DMS 273 (cell line): Measurements from ENCODE around the gene ACBD6.

Experiments used
- DNase-seq: peaks from one replicate; lab custom pipeline; 2025; ENCODE audit not compliant: unreplicated experiment; lab: John Stamatoyannopoulos, UW

ACBD6 gene

DNA sequence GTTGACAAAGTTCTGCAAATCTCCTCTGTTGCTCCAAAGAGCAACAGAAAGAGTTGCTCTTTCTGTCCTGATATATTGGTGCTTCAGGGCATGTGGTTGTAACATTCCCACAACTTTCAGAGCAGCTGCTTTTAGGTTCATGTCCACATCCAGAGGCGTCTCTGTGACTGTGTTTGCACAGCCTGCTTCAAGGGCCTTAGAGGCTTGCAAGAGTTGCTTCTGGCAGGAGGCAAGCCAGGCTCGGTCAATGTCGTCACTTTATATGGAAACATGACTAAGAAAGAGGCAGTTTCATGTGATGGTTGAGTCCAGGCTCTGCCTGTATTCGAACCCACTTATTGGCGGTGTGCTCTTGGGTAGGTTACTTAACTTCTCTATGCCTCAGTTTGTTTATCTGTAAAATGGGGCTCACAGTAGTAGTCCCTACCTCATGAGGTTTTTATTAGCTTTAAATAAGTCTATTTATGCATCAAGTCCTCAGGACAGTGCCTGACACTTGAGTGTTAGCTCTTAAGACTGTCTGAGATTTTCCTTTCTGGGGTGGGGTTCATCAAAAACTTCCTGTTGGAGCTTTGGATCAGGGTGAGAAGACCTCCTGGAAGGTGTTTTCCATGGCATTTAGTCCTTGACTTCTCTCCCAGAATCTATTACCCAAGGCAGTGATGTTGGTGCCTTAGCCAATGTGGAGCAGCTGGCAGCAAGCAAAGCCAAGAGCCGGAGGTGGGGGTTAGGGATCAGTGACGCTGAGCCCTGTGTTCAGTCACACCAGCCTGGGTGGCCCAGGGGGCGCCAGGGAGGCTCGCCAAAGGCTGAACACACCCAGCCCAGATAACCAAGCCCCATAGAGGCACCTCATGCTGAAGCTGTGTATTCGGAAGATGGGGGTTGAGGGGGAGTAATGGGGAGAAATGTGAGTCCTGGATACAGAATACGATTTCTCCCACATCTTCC lies 253.4 kb downstream of the ACBD6 start:
- DNase-seq, result peak; percentile 91

DNA sequence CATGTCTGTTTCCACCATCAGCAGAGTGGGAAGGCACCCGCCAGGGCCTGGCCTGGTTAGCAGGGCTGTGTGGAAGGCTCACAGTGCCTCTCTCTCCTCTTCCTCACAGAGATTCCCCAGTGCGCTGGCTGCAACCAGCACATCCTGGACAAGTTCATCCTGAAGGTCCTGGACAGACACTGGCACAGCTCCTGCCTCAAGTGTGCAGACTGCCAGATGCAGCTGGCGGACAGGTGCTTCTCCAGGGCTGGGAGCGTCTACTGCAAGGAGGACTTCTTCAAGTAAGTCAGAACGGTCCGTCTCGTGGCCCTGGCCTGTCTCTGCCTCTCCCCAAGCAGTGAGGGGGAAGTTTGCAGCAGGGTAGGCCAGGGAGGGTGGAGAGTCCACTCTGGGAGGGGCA lies 254.2 kb downstream of the ACBD6 start:
- DNase-seq, result no peak

DNA sequence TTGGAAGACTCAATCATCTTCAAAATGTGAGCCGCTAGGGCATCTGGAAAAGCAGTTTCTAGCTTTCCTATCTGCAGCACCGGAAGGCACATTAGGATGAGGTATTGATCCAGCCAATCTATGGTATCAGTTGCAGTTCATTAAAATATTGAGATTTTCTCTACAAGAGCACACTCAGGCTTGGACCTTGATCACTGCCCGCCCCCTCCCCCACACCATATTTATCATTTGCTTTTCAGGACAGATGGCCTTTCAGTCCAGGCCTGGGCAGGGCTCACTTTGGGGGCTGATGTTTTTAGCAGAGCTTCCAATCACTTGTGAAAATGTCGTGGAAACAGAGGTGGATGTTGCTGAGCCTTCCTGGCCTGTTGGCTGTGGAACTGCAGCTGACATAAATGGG lies 254.8 kb downstream of the ACBD6 start:
- no peak for DNase-seq

DNA sequence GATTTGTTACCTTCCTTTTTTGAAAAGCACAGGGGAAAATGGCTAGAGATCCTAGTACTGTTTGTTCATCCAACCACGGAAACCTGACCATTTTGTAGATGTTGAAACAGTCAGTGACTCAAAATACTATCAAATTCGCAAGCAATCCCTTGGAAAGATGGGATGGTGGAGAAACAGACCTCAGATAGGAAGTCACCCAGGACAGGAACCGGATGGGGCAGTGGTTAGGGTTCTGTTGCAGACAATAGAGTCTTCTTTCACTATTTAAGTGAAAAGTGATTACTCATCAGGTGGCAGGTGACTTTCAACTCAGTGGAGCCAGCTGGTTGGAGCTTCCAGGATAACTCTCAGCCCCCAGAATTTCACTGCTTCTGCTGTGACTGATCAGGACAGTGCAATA lies 255.3 kb downstream of the ACBD6 start:
- DNase-seq, result no peak

DNA sequence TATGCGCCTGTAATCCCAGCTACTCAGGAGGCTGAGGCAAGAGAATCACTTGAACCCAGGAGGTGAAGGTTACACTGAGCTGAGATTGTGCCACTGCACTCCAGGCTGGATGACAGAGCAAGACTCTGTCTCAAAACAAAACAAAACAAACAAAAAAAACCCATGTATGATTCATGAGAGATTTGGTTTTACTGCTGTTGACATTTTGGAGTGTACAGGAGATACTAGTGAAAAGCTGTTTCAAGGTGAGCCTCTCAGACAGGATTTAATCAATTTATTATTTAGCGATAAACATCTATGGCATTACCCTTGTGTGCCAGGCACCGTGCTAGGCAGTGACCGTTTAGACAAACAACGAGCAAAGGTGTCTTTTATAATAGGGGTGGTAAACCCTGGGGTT lies 255.8 kb downstream of the ACBD6 start:
- DNase-seq, result no peak

DNA sequence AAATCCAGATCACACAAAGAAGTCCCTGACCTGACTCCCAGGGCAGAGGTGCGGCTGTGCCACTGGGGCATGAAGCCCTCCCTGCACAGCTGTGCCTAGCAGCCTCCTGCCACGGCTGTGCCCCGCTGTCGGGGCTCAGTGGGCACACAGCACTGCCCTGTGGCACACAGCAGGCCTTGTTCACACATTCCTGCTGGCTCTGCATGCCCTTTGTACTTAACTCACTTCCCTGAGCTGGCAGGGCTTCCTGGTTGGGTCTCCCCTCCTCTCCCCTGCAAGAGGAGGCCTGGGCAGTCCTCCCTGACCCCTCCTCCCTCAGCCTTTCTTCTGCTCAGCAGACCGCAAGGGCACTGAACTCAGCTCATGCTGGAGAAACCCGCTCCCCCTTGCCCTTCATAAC lies 257.5 kb downstream of the ACBD6 start:
- no peak for DNase-seq

DNA sequence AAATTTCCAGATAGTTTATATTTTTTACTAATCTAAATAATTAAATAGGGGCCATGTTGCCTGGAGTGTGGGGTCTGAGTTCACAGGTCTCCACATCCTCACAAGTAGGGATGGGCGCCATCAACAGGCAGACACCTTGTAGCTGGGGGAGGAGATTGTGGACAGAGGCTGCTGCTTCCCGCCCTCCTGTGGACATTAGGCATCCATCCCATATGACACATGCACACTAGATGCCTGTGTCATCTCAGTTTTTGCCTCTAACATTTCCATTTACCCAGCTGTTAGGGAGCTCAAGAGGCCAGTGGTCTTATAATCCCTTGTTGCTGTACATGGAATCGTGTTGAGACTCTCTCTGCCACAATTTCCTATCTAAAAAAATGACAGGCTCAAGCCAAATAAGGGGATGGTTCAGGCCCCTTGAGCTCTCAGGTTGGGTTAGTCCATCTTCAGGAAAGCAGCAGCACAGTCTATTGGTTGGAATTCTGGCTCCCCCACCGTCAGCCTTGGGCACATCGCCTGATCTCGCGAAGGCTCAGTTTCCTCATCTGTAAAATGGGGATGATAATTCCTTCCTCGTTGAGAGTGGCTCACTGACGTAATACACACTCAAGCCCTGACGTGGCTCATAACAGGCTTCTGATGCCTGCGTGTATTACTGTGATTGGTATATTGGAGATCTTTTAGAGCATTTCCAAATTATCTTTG lies 258.7 kb downstream of the ACBD6 start:
- DNase-seq, result peak; percentile 19

DNA sequence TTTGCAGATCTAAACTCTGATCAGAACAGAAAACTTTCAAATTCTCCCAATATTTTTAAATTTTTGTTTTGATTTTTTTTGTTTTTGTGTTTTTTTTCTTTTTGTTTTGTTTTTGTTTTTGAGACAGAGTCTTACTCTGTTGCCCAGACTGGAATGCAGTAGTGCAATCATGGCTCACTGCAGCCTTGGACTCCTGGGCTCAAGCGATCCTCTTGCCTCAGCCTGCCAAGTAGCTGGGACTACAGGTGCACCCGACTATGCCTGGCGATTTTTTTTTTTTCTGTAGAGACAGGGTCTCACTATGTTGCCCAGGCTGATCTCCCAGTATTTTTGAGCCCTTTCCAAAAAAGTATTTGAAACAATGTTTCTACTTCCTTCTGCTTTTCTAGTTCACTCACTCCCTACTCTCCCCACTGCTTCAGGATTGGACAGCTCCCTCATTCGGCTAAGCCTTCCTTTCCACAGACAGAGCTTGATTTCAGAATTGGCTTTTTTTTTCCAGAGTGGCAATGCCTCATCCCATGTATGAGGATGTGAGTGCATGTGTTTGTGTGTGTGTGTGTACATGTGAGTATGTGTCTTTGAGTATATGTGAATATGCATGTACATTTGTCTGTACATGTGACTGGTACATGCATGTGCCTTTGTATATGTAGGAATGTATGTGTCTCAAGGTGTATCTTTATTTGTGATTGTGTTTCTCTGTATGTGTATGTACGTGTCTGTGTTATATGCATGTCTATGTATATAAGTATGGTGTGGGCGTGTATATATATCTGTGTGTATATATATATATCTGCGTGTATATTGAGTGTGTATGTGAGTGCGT lies 260.4 kb downstream of the ACBD6 start:
- DNase-seq, result no peak

DNA sequence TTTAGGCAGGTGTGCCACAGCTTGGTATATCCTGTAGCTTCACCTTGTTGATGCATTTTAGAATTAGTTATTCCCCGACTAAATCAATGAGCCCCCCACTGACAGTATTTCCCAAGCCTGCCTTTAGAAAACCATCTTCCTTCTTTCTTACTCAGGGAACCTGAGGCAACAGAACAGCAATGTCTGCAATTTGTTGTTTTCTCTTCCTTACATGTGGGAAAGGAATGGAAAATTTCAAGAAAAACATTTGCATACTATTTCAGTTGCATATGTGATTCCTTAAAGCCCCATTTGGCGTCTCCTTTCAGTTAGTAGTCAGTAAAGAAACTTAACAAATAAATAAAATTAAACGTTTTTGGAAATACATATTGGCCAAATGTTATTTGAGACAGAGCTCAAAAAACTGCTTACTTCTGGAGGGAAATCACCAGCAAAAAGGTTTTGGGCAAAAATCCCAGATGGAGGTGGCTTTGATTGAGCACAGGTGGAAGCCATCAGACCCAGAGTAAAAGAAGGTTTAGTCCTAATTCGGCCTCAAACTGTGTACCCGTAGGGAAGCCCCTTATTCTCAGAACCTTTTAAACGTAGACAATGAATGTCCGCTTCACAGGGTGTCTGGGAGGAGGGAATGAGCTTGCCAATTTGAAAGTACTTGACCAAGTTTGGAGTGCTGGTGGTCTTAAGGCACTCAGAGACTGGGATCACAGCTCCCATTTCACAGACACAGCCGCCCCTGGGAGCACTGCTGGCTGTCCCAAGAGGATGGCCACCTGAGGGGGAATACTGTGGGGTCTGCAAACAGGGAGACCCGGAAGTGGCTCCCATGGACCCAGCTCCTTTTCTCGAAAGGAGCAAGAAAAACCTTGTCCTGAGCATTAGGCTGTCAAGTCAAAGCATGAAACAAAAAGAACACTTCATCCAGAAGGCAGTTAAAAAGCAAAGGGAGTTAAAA lies 263.0 kb downstream of the ACBD6 start:
- DNase-seq, result no peak

DNA sequence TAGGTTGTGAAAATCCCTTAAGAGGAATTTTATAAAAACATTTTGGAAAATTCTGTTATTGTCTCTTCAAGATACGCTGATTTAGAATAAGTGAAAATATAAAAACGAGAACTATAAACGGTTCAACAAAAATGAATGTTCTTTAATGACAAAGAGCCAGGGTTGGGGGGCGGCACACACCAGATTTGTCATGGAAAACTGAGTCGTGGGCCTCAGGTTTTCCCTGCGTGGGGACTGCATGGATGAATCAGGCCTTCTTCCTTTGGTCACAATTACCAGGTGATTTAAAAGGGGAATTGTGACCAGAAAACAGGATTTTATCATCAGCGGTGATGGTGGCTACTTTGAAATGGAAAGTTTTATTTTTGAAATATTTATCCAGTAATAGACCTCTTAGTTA lies 263.7 kb downstream of the ACBD6 start:
- DNase-seq, result no peak
